Right cardiac atrium (tissue), 5 donors: ENCODE data around the gene SPSB4. TPM values are rescaled to one million over a fixed set of nuclear protein-coding genes. Genes with fewer than 3 reads are reported as not detected.

Experiments used
- ATAC-seq, 2 donors: fragments of 200-7000 bp; cut with Tn5 transposase; one replicate each; pipeline versions ENCODE4 v1.8.0 to v1.9.1; 2020; ENCODE audit warnings: moderate library complexity in 2 of 2, mild to moderate bottlenecking in 1 of 2
- DNase-seq, 3 donors: peaks; one replicate each; pipeline ENCODE4 v3.0.0-alpha.2; 2020
- H3K27ac ChIP-seq: one replicate; pipeline ENCODE4 v1.5.1; 2013; ENCODE audit warnings: mild to moderate bottlenecking, low read length, control low read depth, moderate library complexity
- H3K27me3 ChIP-seq: one replicate; pipeline ENCODE4 v1.6.1; 2013; ENCODE audit not compliant: control insufficient read depth, insufficient read depth
- H3K4me1 ChIP-seq: one replicate; pipeline ENCODE4 v1.6.1; 2013; ENCODE audit warnings: low read length; ENCODE audit not compliant: control insufficient read depth, insufficient read depth
- H3K4me3 ChIP-seq: one replicate; pipeline ENCODE4 v1.5.1; 2013; ENCODE audit warnings: low read length, control low read depth
- H3K9me3 ChIP-seq: one replicate; pipeline ENCODE4 v1.6.1; 2013; ENCODE audit warnings: low read length; ENCODE audit not compliant: control insufficient read depth
- WGBS: extraction: QIAGEN DNeasy Blood & Tissue Kit; methylation state at CpG from one replicate; pipeline ENCODE4 v1.1.7; 2013; 5-methylcytosine and 5-hydroxymethylcytosine counted together
- intact Hi-C, 4 donors: fragments of 100-400 bp; cut with DNase I; formaldehyde crosslinking; loops; one replicate each; pipeline versions ENCODE4 v1.11.0 to v1.14.0; 2022 to 2023
- polyA plus RNA-seq: library from polyadenylated mRNA; stranded (reverse); fragments of 200-250 nt; gene quantifications from one replicate; pipeline ENCODE4 v1.2.3, GENCODE V29; 2013
- total RNA-seq, 4 donors: library from RNA; stranded (reverse); fragmentation: NEBNext Ultra II Directional; extraction: Animal tissue kit (Norgen Biotek cat#: 25700); gene quantifications; one replicate each; pipeline ENCODE4 v1.2.1, GENCODE V29; 2021
- donor health status: healthy with polysubstance abuse.
- donor health status: DM: no; HTN: yes; CAD: no.
- donor health status: DM: no; HTN: no; CAD: no.
- donor health status: DM: no; HTN: yes; CAD: no; lungs with severe emphysema.
- donor health status: DM: yes; HTN: yes; CAD: no.

Gene SPSB4
- total and polyA plus RNA-seq, 5 donors = 1.1 to 9.7 (median 5.9) TPM

- Histone ChIP-seq H3K4me1 (no peaks in the 10 kb centered on the region), H3K27me3 (no peaks in the 10 kb centered on the region), H3K27ac (no peak overlapping the region), H3K9me3 (no peaks in the 10 kb centered on the region), H3K4me3 (no peak overlapping the region)
- intact Hi-C loops = no loop called here
- ATAC-seq (no peak), DNase-seq (no peak)
- 89% methylated on average over 5 of the region's 5 CpGs for WGBS
These were observed 30.9 kb upstream of the SPSB4 start for GRCh38 chr3:141020143-141020830.

- WGBS = 99% methylated on average over 4 of the region's 4 CpGs
- Histone ChIP-seq H3K4me1 (no peaks in the 10 kb centered on the region), H3K27me3 (no peaks in the 10 kb centered on the region), H3K27ac (no peak overlapping the region), H3K9me3 (no peaks in the 10 kb centered on the region), H3K4me3 (no peak overlapping the region)
- intact Hi-C loops = no loop called here
- DNase-seq = no peak
- no peak for ATAC-seq
These were observed 29.9 kb upstream of the SPSB4 start for GRCh38 chr3:141021261-141021660.

- H3K27me3 ChIP-seq = no peaks in the 10 kb centered on the region
- 95% methylated on average over 22 of the region's 22 CpGs for WGBS
- ATAC-seq (no peak), DNase-seq (no peak)
- no peak overlapping the region for H3K27ac ChIP-seq
- H3K4me1 ChIP-seq = no peaks in the 10 kb centered on the region
- intact Hi-C loops = no loop called here
- H3K9me3 ChIP-seq = no peaks in the 10 kb centered on the region
- no peak overlapping the region for H3K4me3 ChIP-seq
These were observed 20.9 kb upstream of the SPSB4 start for GRCh38 chr3:141030296-141030695.

GRCh38 chr3:141039589-141039988 lies 11.6 kb upstream of the SPSB4 start:
- H3K4me3 ChIP-seq = no peak overlapping the region
- H3K4me1 ChIP-seq = no peaks in the 10 kb centered on the region
- DNase-seq (no peak), ATAC-seq (no peak)
- 66% methylated on average over 5 of the region's 5 CpGs for WGBS
- H3K27me3 ChIP-seq = no peaks in the 10 kb centered on the region
- no peaks in the 10 kb centered on the region for H3K9me3 ChIP-seq
- H3K27ac ChIP-seq = no peak overlapping the region
- intact Hi-C loops = no loop called here

- no peaks in the 10 kb centered on the region for H3K4me1 ChIP-seq
- 67% methylated on average over 4 of the region's 4 CpGs for WGBS
- H3K27ac ChIP-seq = no peak overlapping the region
- H3K9me3 ChIP-seq = no peaks in the 10 kb centered on the region
- no peak for ATAC-seq
- intact Hi-C loops = loop anchor here in 1 of 4 donors (10.0 kb wide), 1 partner anchor 70 kb away; no protein-coding TSS in a partner anchor
- H3K4me3 ChIP-seq = no peak overlapping the region
- no peak for DNase-seq
- H3K27me3 ChIP-seq = no peaks in the 10 kb centered on the region
These were observed 6.2 kb upstream of the SPSB4 start for GRCh38 chr3:141044695-141045641.

- H3K4me1 ChIP-seq = no peaks in the 10 kb centered on the region
- no peak for DNase-seq
- ATAC-seq = no peak
- 91% methylated on average over 1 of the region's 1 CpG for WGBS
- intact Hi-C loops = loop anchor here in 1 of 4 donors (10.0 kb wide), 1 partner anchor 69 kb away; no protein-coding TSS in a partner anchor
- H3K4me3 ChIP-seq = no peak overlapping the region
- no peak overlapping the region for H3K27ac ChIP-seq
- H3K27me3 ChIP-seq = no peaks in the 10 kb centered on the region
- H3K9me3 ChIP-seq = no peaks in the 10 kb centered on the region
These were observed 5.3 kb upstream of the SPSB4 start for GRCh38 chr3:141045849-141046248.

- Histone ChIP-seq H3K27ac (no peak overlapping the region), H3K9me3 (no peaks in the 10 kb centered on the region), H3K4me1 (no peaks in the 10 kb centered on the region), H3K27me3 (no peaks in the 10 kb centered on the region), H3K4me3 (no peak overlapping the region)
- no peak for DNase-seq
- ATAC-seq = no peak
- WGBS = 87% methylated on average over 1 of the region's 1 CpG
- intact Hi-C loops = loop anchor here in 1 of 4 donors (10.0 kb wide), 1 partner anchor 68 kb away; no protein-coding TSS in a partner anchor
These were observed 4.0 kb upstream of the SPSB4 start for GRCh38 chr3:141047168-141047567.

- ATAC-seq (no peak), DNase-seq (no peak)
- Histone ChIP-seq H3K4me1 (no peaks in the 10 kb centered on the region), H3K27ac (no peak overlapping the region), H3K4me3 (no peak overlapping the region), H3K9me3 (no peaks in the 10 kb centered on the region), H3K27me3 (no peaks in the 10 kb centered on the region)
- intact Hi-C loops = loop anchor here in 2 of 4 donors (5.0 to 10.0 kb wide), 2 partner anchors 58 to 65 kb away; no protein-coding TSS in a partner anchor
- 40% methylated on average over 2 of the region's 2 CpGs for whole genome bisulfite sequencing
These were observed 1.5 kb upstream of the SPSB4 start for GRCh38 chr3:141049681-141050080.

- under 1% methylated on average over 77 of the region's 77 CpGs for WGBS
- ATAC-seq (peak; percentile 34 to 60), DNase-seq (peak in 2 of 3 donors; percentile 72 to 74)
- Histone ChIP-seq H3K4me3 (peak overlapping the region; percentile 71), H3K27ac (peak overlapping the region; percentile 32), H3K4me1 (peaks cover 2% of the 10 kb centered on the region), H3K9me3 (no peaks in the 10 kb centered on the region), H3K27me3 (no peaks in the 10 kb centered on the region)
- intact Hi-C loops = loop anchor here in 1 of 4 donors (5.0 kb wide), 1 partner anchor 56 kb away; no protein-coding TSS in a partner anchor
These were observed 475 bp downstream of the SPSB4 start for GRCh38 chr3:141051443-141052200.

GRCh38 chr3:141052201-141053069 lies 1.3 kb downstream of the SPSB4 start:
- Histone ChIP-seq H3K9me3 (no peaks in the 10 kb centered on the region), H3K4me3 (peak overlapping the region; percentile 71), H3K27ac (peak overlapping the region; percentile 32), H3K27me3 (no peaks in the 10 kb centered on the region), H3K4me1 (peaks cover 2% of the 10 kb centered on the region)
- under 1% methylated on average over 48 of the region's 48 CpGs for WGBS
- DNase-seq = peak; percentile 40 to 84 (median 78)
- peak; percentile 23 to 33 for ATAC-seq
- intact Hi-C loops = loop anchor here in 1 of 4 donors (5.0 kb wide), 1 partner anchor 55 kb away; no protein-coding TSS in a partner anchor
